OCI-LY1 (cell line): Measurements from ENCODE around the gene NDUFS7.

Source experiments
- CTCF ChIP-seq: fragments of 200-600 bp; sonication (generic), shearing (Covaris generic); IDR thresholded peaks from 2 replicates; pipeline ENCODE4 v1.5.1; 2017; ENCODE audit warnings: mild to moderate bottlenecking, antibody characterized with exemption, low read length, moderate library complexity, mixed read lengths
- EZH2 ChIP-seq: fragments of 200-600 bp; sonication (generic), shearing (Covaris generic); IDR thresholded peaks from 2 replicates; pipeline ENCODE4 v1.8.0; 2017; ENCODE audit warnings: borderline replicate concordance, mixed run types, mild to moderate bottlenecking, antibody characterized with exemption, low read length, moderate library complexity, mixed read lengths

GRCh38 chr19:1353144-1353543 is 30.6 kb upstream of the NDUFS7 start:
- no peak for TF ChIP-seq CTCF
- no peak for TF ChIP-seq EZH2
